AG09309 (cell line): ENCODE results near the gene UCP2.

Source experiments
- DNase-seq: peaks from one replicate; pipeline ENCODE4 v3.0.0-alpha.2; 2010; ENCODE audit warnings: low read depth
- H3K4me3 ChIP-seq: 2 replicates; pipeline ENCODE4 v1.5.1; 2011; ENCODE audit warnings: mild to moderate bottlenecking, low read depth, low read length, moderate library complexity; ENCODE audit not compliant: control insufficient read depth
- CTCF ChIP-seq: IDR thresholded peaks from 2 replicates; pipeline ENCODE4 v1.5.1; 2011; ENCODE audit warnings: mild to moderate bottlenecking, low read depth, low read length, inconsistent platforms; ENCODE audit not compliant: insufficient read depth, control insufficient read depth; ENCODE audit errors: missing control alignments

Gene UCP2

DNA sequence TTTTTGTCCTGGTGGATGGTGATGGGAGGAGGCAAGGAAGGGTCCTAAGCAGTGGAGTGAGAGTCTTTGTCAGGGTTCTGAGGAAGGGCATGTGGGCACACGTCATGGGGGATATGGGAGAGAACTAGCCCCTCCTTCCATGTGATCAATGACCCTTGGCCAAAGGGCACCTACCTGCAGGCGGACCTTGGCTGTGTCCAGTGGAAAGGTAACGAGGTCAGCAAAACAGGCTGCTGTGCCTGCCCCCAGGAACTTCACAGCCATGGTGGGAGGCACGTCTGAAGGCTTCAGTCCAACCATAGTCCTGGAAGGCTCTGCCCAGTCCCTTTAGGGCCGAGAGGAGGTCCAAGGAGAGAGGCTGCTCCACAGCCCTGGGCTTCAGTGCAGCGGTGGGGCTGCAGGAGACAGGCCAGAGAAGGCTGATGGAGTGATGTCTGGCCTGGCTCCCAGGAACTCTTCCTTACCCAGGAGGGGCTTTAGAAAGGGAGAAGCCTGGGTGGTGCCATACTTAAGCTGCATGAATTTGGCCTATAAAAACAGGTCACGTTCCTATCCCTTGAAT is 24.2 kb upstream of the UCP2 start:
- TF ChIP-seq CTCF: no peak
- DNase-seq: no peak
- no peak overlapping the region for H3K4me3 ChIP-seq

DNA sequence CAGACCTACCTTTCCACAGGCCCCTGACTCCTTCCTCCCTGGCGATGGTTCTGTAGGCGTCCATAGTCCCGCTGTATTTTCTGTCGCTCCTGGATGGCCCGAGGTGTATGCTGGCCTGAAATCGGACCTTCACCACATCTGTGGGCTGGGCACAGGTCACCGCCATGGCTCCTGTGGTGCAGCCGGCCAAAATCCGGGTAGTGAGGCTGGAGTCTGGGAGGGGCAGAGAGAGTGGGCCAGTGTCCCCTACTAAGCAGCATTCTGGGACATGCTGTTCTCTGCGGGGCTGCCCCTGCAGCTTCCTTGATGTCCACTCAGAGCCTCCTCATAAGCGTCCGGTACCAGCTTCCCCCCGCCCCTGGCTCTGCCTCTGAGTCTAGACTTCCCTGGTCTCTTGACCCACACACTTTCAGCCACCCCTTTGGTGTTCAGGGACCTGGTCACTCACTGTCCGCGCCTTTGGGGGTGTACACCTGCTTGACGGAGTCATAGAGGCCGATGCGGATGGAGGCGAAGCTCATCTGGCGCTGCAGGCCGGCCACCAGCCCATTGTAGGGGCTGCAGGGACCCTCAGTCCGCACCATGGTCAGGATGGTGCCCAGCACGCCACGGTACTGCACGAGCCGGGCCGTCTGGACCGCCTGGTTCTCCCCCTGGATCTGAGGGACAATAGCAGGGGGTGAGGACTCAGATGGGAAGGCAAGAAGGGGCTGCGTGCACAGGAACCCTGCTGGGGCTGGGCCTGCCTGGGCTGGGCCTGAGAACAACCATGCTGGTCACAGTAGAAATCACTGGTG is 23.3 kb upstream of the UCP2 start:
- H3K4me3 ChIP-seq: no peak overlapping the region
- no peak for DNase-seq
- TF ChIP-seq CTCF: no peak

DNA sequence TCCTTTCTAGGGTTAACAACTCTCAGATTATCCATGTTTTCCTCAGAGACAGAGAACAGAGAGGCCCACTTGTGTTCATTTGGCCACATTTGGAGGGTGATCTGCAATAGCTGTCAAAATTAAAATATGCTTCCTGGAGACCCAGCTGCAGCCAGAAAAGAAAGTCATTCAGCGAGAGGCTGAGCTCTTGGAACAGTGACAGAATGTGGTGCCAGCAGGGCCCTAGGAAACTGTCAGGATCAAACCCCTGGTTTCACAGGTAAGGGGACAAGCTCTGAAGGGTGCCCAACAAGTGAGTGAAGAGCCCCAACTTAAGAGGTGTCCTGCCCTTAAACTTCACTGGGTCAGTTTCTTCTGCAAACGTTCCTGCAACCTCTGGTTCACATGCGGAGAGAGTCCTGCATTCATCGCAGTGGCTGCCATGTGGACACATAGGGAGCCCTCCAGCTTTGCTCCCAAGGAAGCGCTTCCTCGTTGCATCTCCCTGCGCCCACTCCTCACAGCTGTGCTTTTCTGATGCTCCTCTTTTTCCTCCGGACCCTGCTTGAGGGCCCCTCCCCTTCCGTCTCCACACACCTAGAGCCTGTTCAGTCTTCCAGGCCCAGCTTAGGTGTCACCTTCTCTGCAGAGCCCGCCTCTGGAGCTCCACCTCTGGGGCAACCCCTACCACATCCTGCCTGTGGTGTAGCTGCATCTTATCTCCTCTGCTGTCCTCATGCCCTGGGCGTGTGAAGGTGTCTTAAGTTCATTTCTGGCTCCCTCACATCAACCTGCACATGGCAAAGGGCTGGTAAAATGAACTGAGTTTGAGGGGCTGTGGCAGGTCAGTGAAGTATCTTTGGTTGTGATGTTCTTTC is 22.3 kb upstream of the UCP2 start:
- DNase-seq: no peak
- no peak for TF ChIP-seq CTCF
- no peak overlapping the region for H3K4me3 ChIP-seq

DNA sequence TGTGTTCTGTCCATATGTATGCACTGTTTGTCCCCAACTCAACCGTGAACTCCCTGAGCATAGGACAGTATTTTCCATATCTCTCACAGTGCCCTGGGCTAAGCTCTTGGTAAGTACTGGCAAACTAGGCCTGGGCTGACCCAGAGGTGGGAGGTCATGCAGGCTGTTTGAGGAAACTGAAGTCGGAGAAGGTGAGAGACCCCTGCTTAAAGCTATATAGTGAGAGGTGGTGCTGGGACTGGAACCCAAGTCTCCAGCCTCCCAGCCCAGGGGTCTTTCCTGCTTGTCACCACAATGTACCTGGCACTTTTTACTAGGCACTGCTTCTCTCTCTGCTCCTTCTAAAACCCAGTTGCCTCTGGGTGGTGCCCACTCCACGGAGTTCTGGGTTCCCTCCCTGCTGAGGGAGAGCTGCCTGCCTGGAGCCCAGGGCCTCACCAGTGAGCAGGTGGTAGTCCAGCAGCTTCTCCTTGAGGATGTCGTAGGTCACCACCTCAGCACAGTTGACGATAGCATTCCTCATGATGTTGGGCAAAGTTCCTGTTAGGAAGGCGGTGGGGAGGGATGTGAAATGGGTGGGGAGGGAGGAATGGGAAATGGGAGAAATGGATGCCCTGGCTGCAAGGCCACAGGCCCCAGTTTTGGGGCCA is 21.5 kb upstream of the UCP2 start:
- H3K4me3 ChIP-seq: no peak overlapping the region
- no peak for TF ChIP-seq CTCF
- DNase-seq: no peak

DNA sequence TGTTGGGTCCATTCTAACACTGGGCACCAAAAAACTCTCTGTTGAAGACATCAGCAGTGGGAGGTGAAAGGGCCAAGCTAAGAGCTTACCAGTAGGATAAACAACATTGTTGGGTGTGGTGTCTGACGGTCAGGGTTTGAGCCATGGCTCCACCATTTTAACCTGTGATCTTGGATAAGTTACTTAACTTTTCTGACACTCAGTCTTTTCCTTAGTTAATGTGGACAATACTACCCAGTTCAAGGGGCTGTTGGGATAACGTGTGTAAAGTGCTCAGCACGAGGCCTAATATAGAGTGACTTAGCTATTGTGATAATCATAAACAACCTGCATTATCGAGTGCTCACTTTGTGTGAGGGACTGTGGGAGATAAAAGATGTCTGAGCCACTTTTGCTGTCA is 20.2 kb upstream of the UCP2 start:
- H3K4me3 ChIP-seq: no peak overlapping the region
- no peak for TF ChIP-seq CTCF
- DNase-seq: no peak

DNA sequence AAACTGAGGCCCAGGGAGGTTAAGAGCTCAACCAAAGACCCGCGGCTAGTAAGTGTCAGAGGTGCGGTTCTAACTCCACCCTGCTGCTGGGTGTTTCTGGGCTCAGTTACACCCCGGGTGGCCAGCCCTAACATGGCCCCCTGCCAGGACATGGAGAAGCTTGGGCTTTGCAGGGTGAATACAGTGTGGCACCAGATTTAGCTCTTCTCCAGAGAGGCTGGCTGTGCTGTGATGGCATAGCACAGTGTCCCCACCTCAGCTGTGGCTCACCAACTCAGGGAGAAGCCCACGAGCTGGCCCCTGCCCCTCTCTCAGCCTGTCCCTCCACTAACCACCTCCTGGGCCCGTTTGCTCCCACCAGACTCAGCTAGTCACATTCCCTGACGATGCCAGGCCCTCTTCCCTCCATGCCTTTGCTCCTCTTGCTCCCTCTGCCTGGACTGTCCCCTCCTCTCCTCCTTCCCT is 19.2 kb upstream of the UCP2 start:
- DNase-seq: no peak
- H3K4me3 ChIP-seq: no peak overlapping the region
- TF ChIP-seq CTCF: no peak
